Activated CD8-positive, alpha-beta T cell treated with anti-CD3 and anti-CD28 coated beads for 36 hours (primary cell): ENCODE data around the gene DUOXA1. TPM values are rescaled to one million over a fixed set of nuclear protein-coding genes. Genes with fewer than 3 reads are reported as not detected.

ENCODE experiments used
- ATAC-seq: fragments of 200-7000 bp; cut with Tn5 transposase; one replicate; pipeline ENCODE4 v1.10.0; 2021; ENCODE audit warnings: mild to moderate bottlenecking, moderate library complexity
- CTCF ChIA-PET: fragments of 350-600 bp; sonication (Branson Sonifier 250); formaldehyde crosslinking; loops from one replicate; lab custom pipeline; 2021; ENCODE audit warnings: antibody characterized with exemption; lab: Charles Lee
- POLR2A ChIA-PET: fragments of 350-600 bp; sonication (Branson Sonifier 250); formaldehyde crosslinking; loops from one replicate; lab custom pipeline; 2021; ENCODE audit warnings: antibody characterized with exemption; lab: Charles Lee
- DNase-seq: peaks from one replicate; pipeline ENCODE4 v3.0.0-alpha.2; 2020
- H3K27ac Mint-ChIP-seq: one replicate; pipeline ENCODE4 v1.8.0; 2021; ENCODE audit warnings: mild to moderate bottlenecking, mixed read lengths
- H3K27me3 Mint-ChIP-seq: one replicate; pipeline ENCODE4 v1.8.0; 2021; ENCODE audit warnings: mixed read lengths
- H3K36me3 Mint-ChIP-seq: one replicate; pipeline ENCODE4 v1.8.0; 2021; ENCODE audit warnings: low read depth, mixed read lengths
- H3K4me1 Mint-ChIP-seq: one replicate; pipeline ENCODE4 v1.8.0; 2021; ENCODE audit warnings: low read depth, mixed read lengths
- H3K4me3 Mint-ChIP-seq: one replicate; pipeline ENCODE4 v1.8.0; 2021; ENCODE audit warnings: mild to moderate bottlenecking, moderate library complexity, mixed read lengths
- H3K9me3 Mint-ChIP-seq: one replicate; pipeline ENCODE4 v1.8.0; 2021; ENCODE audit warnings: mixed read lengths
- CTCF ChIP-seq: fragments of 200-600 bp; IDR thresholded peaks from one replicate; pipeline ENCODE4 v1.8.0; 2022; ENCODE audit warnings: antibody characterized with exemption, mild to moderate bottlenecking
- intact Hi-C: fragments of 100-400 bp; cut with micrococcal nuclease; formaldehyde crosslinking; loops from one replicate; pipeline ENCODE4 v1.10.0; 2022
- total RNA-seq, 2 experiments: library from RNA; stranded (reverse); gene quantifications; one replicate each; pipeline ENCODE4 v1.2.3, GENCODE V29; 2021

The DUOXA1 gene
- total RNA-seq, 2 experiments from 2014 or later: not detected

DNA sequence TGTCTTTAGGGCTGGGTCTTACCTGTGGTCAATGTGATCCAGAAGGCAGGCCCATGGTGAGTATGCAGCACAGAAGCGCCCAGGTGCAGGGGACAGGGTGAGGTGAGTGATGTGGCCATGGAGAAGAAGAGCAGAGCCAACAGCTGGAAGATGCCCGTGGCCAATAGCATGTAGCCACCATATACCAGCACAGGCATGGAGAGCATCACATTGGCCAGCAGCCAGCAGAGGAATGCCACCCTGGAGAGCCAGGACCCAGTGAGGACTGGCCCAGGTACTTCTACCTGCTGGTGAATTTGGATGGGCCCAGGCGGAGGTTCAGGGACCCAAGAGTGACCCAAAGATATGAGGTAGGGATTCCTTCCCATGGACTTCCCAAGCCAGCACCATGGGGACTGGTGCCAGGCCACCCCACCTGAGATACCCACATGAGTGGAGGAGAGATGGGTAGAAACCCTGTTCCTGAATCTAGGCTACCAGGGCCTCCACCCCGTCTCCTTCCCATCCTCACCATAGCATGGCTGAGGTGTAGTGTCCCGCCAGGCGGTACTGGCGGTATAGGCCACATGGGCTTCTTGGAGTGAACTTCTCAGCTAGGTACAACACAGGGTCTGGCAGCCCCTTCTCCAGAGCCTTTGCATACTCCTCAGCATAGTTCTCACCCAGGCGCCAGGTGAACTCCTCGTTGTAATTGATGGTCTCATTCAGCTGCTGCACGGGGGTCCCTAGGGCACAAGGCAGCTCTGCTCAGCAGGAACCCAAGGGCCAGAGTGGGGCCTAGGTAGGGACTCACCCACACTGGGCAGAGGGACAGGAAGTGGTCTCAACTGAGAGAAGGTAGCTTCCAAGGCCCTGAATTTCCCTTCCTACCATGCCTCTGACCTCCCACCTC is 9.4 kb downstream of the DUOXA1 start:
- Mint-ChIP-seq H3K36me3 (no peaks in the 10 kb centered on the region), H3K4me3 (no peak overlapping the region), H3K9me3 (no peaks in the 10 kb centered on the region), H3K27ac (no peak overlapping the region), H3K4me1 (peaks cover 19% of the 10 kb centered on the region), H3K27me3 (peaks cover 44% of the 10 kb centered on the region)
- no peak for TF ChIP-seq CTCF
- no peak for DNase-seq
- intact Hi-C loops: no loop called here
- POLR2A ChIA-PET: no interaction called here
- CTCF ChIA-PET: interaction anchor here (1.4 kb wide), 1 partner anchor 11 kb away, joined by 4 read pairs; no protein-coding TSS in a partner anchor
- ATAC-seq: no peak

DNA sequence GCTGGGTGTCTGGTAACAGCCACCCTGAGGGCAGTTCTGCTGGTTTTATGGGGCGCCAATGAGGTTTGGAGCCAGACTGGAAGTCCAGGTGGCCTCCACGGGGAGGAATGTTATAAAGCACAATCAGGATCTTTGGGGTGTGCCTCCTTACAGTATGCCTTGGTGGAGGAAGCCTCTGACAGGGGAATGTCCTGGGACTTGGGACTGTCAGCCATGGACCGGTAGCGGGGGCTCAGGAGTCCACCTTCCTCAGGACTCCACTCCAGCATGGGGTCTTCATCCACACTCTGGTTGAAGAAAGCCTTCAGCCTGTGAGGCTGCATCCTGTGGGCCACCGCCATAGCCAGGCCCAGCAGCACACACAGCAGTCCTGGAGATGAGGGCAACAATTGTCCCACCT is 10.7 kb downstream of the DUOXA1 start:
- H3K4me1 Mint-ChIP-seq: peaks cover 25% of the 10 kb centered on the region
- intact Hi-C loops: no loop called here
- TF ChIP-seq CTCF: no peak
- peaks cover 51% of the 10 kb centered on the region for H3K27me3 Mint-ChIP-seq
- no peaks in the 10 kb centered on the region for H3K9me3 Mint-ChIP-seq
- H3K4me3 Mint-ChIP-seq: no peak overlapping the region
- POLR2A ChIA-PET: no interaction called here
- ATAC-seq (no peak), DNase-seq (no peak)
- CTCF ChIA-PET: interaction anchor here (0.8 to 3.9 kb wide), 22 partner anchors 8 to 475 kb away, joined by 3 to 48 read pairs (median 8); partner anchors contain the start of genes DUOX1 and DUOXA1
- no peak overlapping the region for H3K27ac Mint-ChIP-seq
- H3K36me3 Mint-ChIP-seq: no peaks in the 10 kb centered on the region

GRCh38 chr15:45118131-45118588 is 11.5 kb downstream of the DUOXA1 start:
- peaks cover 33% of the 10 kb centered on the region for H3K4me1 Mint-ChIP-seq
- POLR2A ChIA-PET: no interaction called here
- DNase-seq: peak; percentile 93
- peak overlapping the region; percentile 36 for H3K4me3 Mint-ChIP-seq
- H3K27me3 Mint-ChIP-seq: peaks cover 58% of the 10 kb centered on the region
- peak; percentile 100 for TF ChIP-seq CTCF
- no peaks in the 10 kb centered on the region for H3K36me3 Mint-ChIP-seq
- intact Hi-C loops: no loop called here
- CTCF ChIA-PET: interaction anchor here (0.5 to 3.9 kb wide), 61 partner anchors 9 to 590 kb away, joined by 3 to 48 read pairs (median 5); partner anchors contain the start of genes DUOX1, DUOXA1 and SHF
- ATAC-seq: peak; percentile 99
- H3K27ac Mint-ChIP-seq: no peak overlapping the region
- H3K9me3 Mint-ChIP-seq: no peaks in the 10 kb centered on the region

DNA sequence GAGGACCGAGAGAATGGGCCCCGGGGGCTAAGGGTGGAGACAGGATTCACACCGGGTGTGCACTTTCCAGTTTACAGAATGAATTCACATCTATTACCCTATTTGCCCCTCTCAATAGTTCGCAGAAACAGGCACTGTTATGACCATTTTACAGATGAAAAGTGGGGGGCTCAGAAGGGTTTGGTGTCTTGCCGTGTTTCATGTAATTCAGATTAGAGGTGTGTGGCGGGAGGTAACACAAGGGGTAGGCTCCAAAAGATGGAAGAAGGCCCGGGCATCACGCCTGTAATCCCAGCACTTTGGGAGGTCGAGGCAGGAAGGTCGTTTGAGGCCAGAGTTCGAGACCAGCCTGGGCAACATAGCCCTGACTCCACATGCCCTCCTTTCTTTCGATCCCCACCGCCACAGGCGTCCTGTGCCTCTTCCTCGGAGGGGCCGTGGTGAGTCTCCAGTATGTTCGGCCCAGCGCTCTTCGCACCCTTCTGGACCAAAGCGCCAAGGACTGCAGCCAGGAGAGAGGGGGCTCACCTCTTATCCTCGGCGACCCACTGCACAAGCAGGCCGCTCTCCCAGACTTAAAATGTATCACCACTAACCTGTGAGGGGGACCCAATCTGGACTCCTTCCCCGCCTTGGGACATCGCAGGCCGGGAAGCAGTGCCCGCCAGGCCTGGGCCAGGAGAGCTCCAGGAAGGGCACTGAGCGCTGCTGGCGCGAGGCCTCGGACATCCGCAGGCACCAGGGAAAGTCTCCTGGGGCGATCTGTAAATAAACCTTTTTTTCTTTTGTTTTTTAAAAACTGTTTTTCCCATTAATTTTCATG is 12.2 kb downstream of the DUOXA1 start:
- ATAC-seq (peak; percentile 6), DNase-seq (no peak)
- peak overlapping the region; percentile 36 for H3K4me3 Mint-ChIP-seq
- no peak overlapping the region for H3K27ac Mint-ChIP-seq
- ChIA-PET CTCF (interaction anchor here (0.5 to 3.9 kb wide), 55 partner anchors 8 to 589 kb away, joined by 3 to 48 read pairs (median 5); partner anchors contain the start of genes DUOX1, DUOXA1 and SHF), POLR2A (no interaction called here)
- H3K36me3 Mint-ChIP-seq: no peaks in the 10 kb centered on the region
- peaks cover 36% of the 10 kb centered on the region for H3K4me1 Mint-ChIP-seq
- no peaks in the 10 kb centered on the region for H3K9me3 Mint-ChIP-seq
- peaks cover 63% of the 10 kb centered on the region for H3K27me3 Mint-ChIP-seq
- no peak for TF ChIP-seq CTCF
- intact Hi-C loops: no loop called here
